Psoas muscle (tissue), 8 donors: Measurements from ENCODE around the gene FOXI1. TPM values are rescaled to one million over a fixed set of nuclear protein-coding genes. Genes with fewer than 3 reads are reported as not detected.

ENCODE experiments used
- ATAC-seq, 4 donors: fragments of 200-7000 bp; cut with Tn5 transposase; one replicate each; pipeline ENCODE4 v1.9.1; 2020; ENCODE audit warnings: moderate library complexity in 3 of 4, mild to moderate bottlenecking in 2 of 4
- DNase-seq, 2 donors: peaks; one replicate each; pipeline ENCODE4 v3.0.0-alpha.2; 2020
- H3K27ac ChIP-seq: fragments of 200-600 bp; one replicate; pipeline ENCODE4 v1.8.0; 2022
- H3K27me3 ChIP-seq, 3 donors: fragments of 200-600 bp in 1 of 3; one replicate each; pipeline versions ENCODE4 v1.6.1 to v1.8.0; 2013 to 2022; ENCODE audit warnings: low read length in 2 of 3, mild to moderate bottlenecking in 2 of 3, moderate library complexity in 1 of 3; ENCODE audit not compliant: insufficient read depth in 3 of 3
- H3K36me3 ChIP-seq, 2 donors: fragments of 200-600 bp in 1 of 2; one replicate each; pipeline versions ENCODE4 v1.6.1 to v1.8.0; 2013 to 2022; ENCODE audit warnings: low read depth in 1 of 2, mild to moderate bottlenecking in 1 of 2, moderate library complexity in 1 of 2; ENCODE audit not compliant: insufficient read depth in 1 of 2
- H3K4me1 ChIP-seq: fragments of 200-600 bp; one replicate; pipeline ENCODE4 v1.8.0; 2022
- H3K4me3 ChIP-seq: fragments of 200-600 bp; one replicate; pipeline ENCODE4 v1.8.0; 2022; ENCODE audit warnings: mild to moderate bottlenecking
- H3K9me3 ChIP-seq: fragments of 200-600 bp; one replicate; pipeline ENCODE4 v1.8.0; 2022
- CTCF ChIP-seq: fragments of 200-600 bp; IDR thresholded peaks from one replicate; pipeline ENCODE4 v1.8.0; 2022; ENCODE audit warnings: antibody characterized with exemption
- WGBS, 3 donors: extraction: QIAGEN DNeasy Blood & Tissue Kit; methylation state at CpG; one replicate each; pipeline versions ENCODE4 v1.1.6 to v1.1.7; 2013; 5-methylcytosine and 5-hydroxymethylcytosine counted together
- intact Hi-C, 2 donors: fragments of 100-400 bp; cut with DNase I; formaldehyde crosslinking; loops; one replicate each; pipeline versions ENCODE4 v1.11.0 to v1.14.2; 2022
- polyA plus RNA-seq, 3 donors: library from polyadenylated mRNA; stranded (reverse); fragments of 200-250 nt; gene quantifications; one replicate each; pipeline ENCODE4 v1.2.3, GENCODE V29; 2013
- total RNA-seq, 4 donors: library from RNA; stranded (reverse); fragmentation: NEBNext Ultra II Directional in 2 of 4; extraction: Animal tissue kit (Norgen Biotek cat#: 25700) in 2 of 4; gene quantifications; one replicate each; pipeline versions ENCODE4 v1.2.1 to v1.2.4, GENCODE V29; 2021 to 2023
- donor health status: healthy with polysubstance abuse.
- donor health status: DM: no; HTN: no; CAD: no; lungs with moderate emphysema.
- donor health status: Bipolar disorder and iron deficiency.
- donor health status: healthy.
- donor health status: DM: yes; HTN: yes; CAD: no.
- donor health status: DM: no; HTN: no; CAD: no.
- donor health status: DM: no; HTN: no; CAD: no.
- donor health status: DM: yes; HTN: yes; CAD: no.

The FOXI1 gene
- total and polyA plus RNA-seq, 7 donors: not detected

- no peaks in the 10 kb centered on the region for H3K36me3 ChIP-seq
- ATAC-seq (no peak), DNase-seq (no peak)
- H3K27me3 ChIP-seq: no peaks in the 10 kb centered on the region
- H3K4me3 ChIP-seq: no peak overlapping the region
- no peak for TF ChIP-seq CTCF
- 83 to 96% (median 96%) methylated on average over 3 of the region's 3 CpGs for WGBS, 3 donors
- no peaks in the 10 kb centered on the region for H3K4me1 ChIP-seq
- intact Hi-C loops: no loop called here
- H3K9me3 ChIP-seq: no peaks in the 10 kb centered on the region
- no peak overlapping the region for H3K27ac ChIP-seq
These were observed 50.1 kb downstream of the FOXI1 start for GRCh38 chr5:170155771-170156170.

GRCh38 chr5:170159101-170159698 is 53.5 kb downstream of the FOXI1 start:
- no peak for TF ChIP-seq CTCF
- DNase-seq: no peak
- H3K4me3 ChIP-seq: no peak overlapping the region
- intact Hi-C loops: no loop called here
- WGBS, 3 donors: 74 to 84% (median 80%) methylated on average over 5 of the region's 5 CpGs
- ATAC-seq: no peak
- H3K4me1 ChIP-seq: no peaks in the 10 kb centered on the region
- no peaks in the 10 kb centered on the region for H3K9me3 ChIP-seq
- H3K36me3 ChIP-seq: no peaks in the 10 kb centered on the region
- no peaks in the 10 kb centered on the region for H3K27me3 ChIP-seq
- no peak overlapping the region for H3K27ac ChIP-seq

Other genes starting within 250 kb of the FOXI1 start
- gene INSYN2B, start 125.4 kb upstream of the FOXI1 start, total RNA-seq: not detected
- gene INSYN2B, start 125.4 kb upstream of the FOXI1 start, polyA plus RNA-seq: under 1 TPM in 1 of 3 donors, not detected in 2; 0.01 TPM
- not detected for gene C5orf58, start 127.1 kb downstream of the FOXI1 start, total RNA-seq
- gene C5orf58, start 127.1 kb downstream of the FOXI1 start, polyA plus RNA-seq: not detected
- gene LCP2, start 191.9 kb downstream of the FOXI1 start, total RNA-seq: 1 to 10 TPM; 4.2 to 6.0 (median 4.8) TPM
- 1 to 10 TPM in 2 of 3 donors, under 1 TPM in 1; 0.76 to 1.8 (median 1.2) TPM for gene LCP2, start 191.9 kb downstream of the FOXI1 start, polyA plus RNA-seq